SH-SY5Y (cell line): ENCODE measurements around the gene HES6.

Experiments used
- GATA2 ChIP-seq: IDR thresholded peaks from 2 replicates; pipeline ENCODE4 v1.6.1; 2011; ENCODE audit warnings: mild to moderate bottlenecking, low read depth, low read length
- GATA3 ChIP-seq: IDR thresholded peaks from 2 replicates; pipeline ENCODE4 v1.6.1; 2011; ENCODE audit warnings: low read depth, mild to moderate bottlenecking, low read length, moderate library complexity

DNA sequence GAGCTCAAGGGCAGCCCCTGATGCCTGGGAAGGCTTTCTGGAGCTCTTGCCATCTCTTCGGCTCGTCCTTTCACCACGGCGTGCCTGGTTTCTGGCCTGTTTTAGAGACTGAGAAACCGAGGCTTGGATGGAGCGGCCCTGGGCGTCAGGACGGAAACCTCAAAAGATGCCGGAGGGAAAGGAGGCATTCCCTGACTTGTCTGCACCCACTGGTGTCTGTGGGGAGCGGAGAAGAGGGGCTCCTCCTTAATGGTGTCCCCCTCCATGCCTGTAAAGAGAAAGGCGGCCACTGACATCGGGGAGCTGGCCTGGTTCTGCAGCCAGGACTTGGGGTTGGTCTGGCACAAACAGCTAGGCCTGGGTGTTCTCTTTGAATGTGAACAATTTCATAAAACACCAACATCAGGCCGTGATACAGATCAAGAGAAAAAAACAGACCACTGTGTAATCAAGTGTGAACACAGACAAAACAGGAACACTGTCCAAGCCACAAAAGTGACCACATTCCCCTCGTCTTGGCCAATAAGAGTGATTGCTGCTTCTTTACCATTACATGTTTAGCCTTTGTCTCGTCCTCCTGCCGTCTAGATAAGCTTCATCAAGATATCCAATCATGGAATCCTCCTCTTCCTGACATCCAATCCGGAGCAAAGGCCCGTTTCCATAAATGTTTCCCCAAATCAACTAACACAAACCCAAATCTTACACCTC lies 35.7 kb downstream of the HES6 start:
- TF ChIP-seq GATA2 (no peak), GATA3 (no peak)
